Urinary bladder (tissue), 4 donors: ENCODE results near the gene NDUFB1. TPM values are rescaled to one million over a fixed set of nuclear protein-coding genes. Genes with fewer than 3 reads are reported as not detected.

ENCODE experiments used
- DNase-seq: peaks from one replicate; pipeline ENCODE4 v3.0.0-alpha.2; 2015; ENCODE audit errors: extremely low spot score
- H3K27ac ChIP-seq: one replicate; pipeline ENCODE4 v1.5.1; 2013; ENCODE audit warnings: low read depth, mild to moderate bottlenecking, moderate library complexity
- H3K36me3 ChIP-seq: one replicate; pipeline ENCODE4 v1.6.1; 2013; ENCODE audit warnings: mild to moderate bottlenecking, moderate library complexity; ENCODE audit not compliant: insufficient read depth
- H3K4me1 ChIP-seq: one replicate; pipeline ENCODE4 v1.6.1; 2013; ENCODE audit warnings: mild to moderate bottlenecking, moderate library complexity; ENCODE audit not compliant: insufficient read depth
- H3K4me3 ChIP-seq: one replicate; pipeline ENCODE4 v1.5.1; 2013; ENCODE audit warnings: low read depth, low read length
- WGBS: extraction: QIAGEN DNeasy Blood & Tissue Kit; methylation state at CpG from one replicate; pipeline ENCODE4 v1.1.7; 2013; 5-methylcytosine and 5-hydroxymethylcytosine counted together
- polyA plus RNA-seq: library from polyadenylated mRNA; stranded (reverse); fragments of 200-250 nt; gene quantifications from one replicate; pipeline ENCODE4 v1.2.3, GENCODE V29; 2013
- total RNA-seq: library from RNA; depleted of rRNA; stranded (reverse); fragments of >200 nt; gene quantifications from one replicate; pipeline ENCODE4 v1.2.3, GENCODE V29; 2014
- donor health status: healthy with polysubstance abuse.
- donor health status: healthy.

The NDUFB1 gene
- 188 TPM for total RNA-seq
- polyA plus RNA-seq, result 380 TPM

GRCh38 chr14:92121670-92122350, at the start of gene NDUFB1, which contains the start of gene CPSF2:
NDUFB1 (minus strand) TSS chr14:92121706; CDS start chr14:92117637, 4,069 bp downstream.
CPSF2 (plus strand) TSS chr14:92121969; CDS start chr14:92130985, 9,016 bp downstream.
- peak within 1 kb of the TSS; percentile 69 for H3K4me3 ChIP-seq
- peak within 1 kb of the TSS; percentile 88 for H3K27ac ChIP-seq
- no peaks in the 10 kb centered on the region for H3K4me1 ChIP-seq
- peaks cover 2% of the 10 kb centered on the region for H3K36me3 ChIP-seq
- peak; percentile 45 for DNase-seq
- under 1% methylated on average over 55 of the region's 55 CpGs for WGBS

DNA sequence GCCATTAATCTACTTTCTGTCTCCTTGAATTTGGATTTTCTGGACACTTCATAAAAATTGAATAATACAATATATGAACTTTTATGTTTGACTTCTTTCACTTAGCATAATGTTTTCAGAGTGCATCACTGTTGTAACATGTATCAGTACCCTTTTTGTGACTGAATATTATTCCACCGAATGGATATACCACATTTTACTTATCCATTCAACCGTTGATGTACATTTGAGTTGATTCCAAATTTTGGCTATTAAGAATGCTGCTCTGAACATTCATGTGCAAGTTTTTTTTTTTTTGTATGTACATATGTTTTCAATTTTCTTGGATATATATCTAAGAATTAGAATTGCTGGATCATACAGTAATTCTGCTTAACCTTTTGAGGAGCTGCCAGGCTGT, 43.5 kb upstream of the NDUFB1 start:
- no peak for DNase-seq
- Histone ChIP-seq H3K27ac (no peak overlapping the region), H3K4me1 (no peaks in the 10 kb centered on the region), H3K36me3 (peaks cover 6% of the 10 kb centered on the region), H3K4me3 (no peak overlapping the region)
- 97% methylated on average over 2 of the region's 2 CpGs for WGBS

GRCh38 chr14:92161521-92161920, 40.0 kb upstream of the NDUFB1 start:
- H3K4me3 ChIP-seq, result no peak overlapping the region
- no peaks in the 10 kb centered on the region for H3K4me1 ChIP-seq
- H3K27ac ChIP-seq, result no peak overlapping the region
- no peak for DNase-seq
- peaks cover 12% of the 10 kb centered on the region for H3K36me3 ChIP-seq
- 78% methylated on average over 3 of the region's 3 CpGs for WGBS

GRCh38 chr14:92160619-92161018, 39.1 kb upstream of the NDUFB1 start:
- H3K36me3 ChIP-seq, result peaks cover 11% of the 10 kb centered on the region
- DNase-seq, result no peak
- 60% methylated on average over 4 of the region's 4 CpGs for WGBS
- no peak overlapping the region for H3K4me3 ChIP-seq
- H3K4me1 ChIP-seq, result no peaks in the 10 kb centered on the region
- no peak overlapping the region for H3K27ac ChIP-seq

GRCh38 chr14:92154283-92154942, 32.9 kb upstream of the NDUFB1 start:
- Histone ChIP-seq H3K4me3 (no peak overlapping the region), H3K36me3 (peaks cover 10% of the 10 kb centered on the region), H3K27ac (no peak overlapping the region), H3K4me1 (no peaks in the 10 kb centered on the region)
- DNase-seq, result no peak
- 75% methylated on average over 3 of the region's 3 CpGs for WGBS

DNA sequence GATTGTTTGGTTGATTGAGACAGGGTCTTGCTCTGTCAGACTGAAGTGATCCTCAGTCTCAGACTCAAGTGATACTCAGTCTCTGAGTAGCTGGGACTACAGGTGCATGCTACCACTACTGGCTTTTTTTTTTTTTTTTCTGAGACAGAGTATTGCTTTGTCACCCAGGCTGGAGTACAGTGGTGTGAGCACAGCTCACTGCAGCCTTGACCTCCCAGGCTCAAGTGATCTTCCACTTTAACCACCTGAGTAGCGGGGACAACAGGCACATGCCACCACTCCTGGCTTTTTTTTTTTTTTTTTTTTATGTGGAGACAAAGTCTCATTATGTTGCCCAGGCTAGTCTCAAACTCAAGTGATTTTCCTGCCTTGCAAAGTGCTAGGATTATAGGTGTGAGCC, 32.1 kb upstream of the NDUFB1 start:
- H3K27ac ChIP-seq, result no peak overlapping the region
- 97% methylated on average over 1 of the region's 1 CpG for WGBS
- no peak for DNase-seq
- H3K4me1 ChIP-seq, result no peaks in the 10 kb centered on the region
- H3K36me3 ChIP-seq, result peaks cover 9% of the 10 kb centered on the region
- H3K4me3 ChIP-seq, result no peak overlapping the region

DNA sequence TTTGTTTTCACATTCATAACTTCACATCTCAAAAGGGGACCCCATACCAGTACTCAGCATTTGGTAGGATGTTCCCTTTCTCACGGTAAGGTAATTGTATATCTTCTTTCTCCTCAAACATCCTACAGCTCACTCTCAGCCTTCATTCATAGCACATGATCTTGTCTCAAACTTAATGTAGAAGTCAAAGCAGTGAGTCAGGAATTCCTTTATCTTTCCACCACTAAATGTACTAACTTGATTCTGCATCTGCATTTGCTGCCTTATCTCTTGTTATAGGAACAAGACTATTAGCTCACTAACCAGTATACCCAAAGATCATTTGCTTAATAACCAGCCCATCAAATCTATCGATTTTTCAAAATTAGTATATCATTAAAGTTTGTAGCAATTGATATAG, 23.2 kb upstream of the NDUFB1 start:
- DNase-seq, result no peak
- 92% methylated on average over 2 of the region's 2 CpGs for WGBS
- H3K4me1 ChIP-seq, result no peaks in the 10 kb centered on the region
- H3K27ac ChIP-seq, result no peak overlapping the region
- no peak overlapping the region for H3K4me3 ChIP-seq
- peaks cover 1% of the 10 kb centered on the region for H3K36me3 ChIP-seq

DNA sequence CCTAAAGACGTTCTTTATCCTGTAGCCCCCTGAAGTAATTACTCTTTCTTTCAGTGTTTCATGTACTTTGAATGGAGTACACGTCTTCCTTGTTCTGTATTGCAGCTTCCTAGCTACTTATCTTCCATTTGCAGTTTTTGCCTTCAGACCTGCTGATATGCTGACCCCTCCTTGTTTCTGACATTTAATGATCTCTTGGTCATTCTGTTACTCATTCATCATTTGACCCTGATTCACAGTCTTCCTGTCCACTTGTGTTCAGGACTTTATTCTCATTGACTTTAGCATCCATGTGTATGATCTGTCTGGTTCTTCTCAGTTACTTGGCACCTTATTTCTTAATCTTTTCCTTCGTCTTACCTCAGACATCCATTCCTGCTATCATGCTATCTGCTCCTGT, 22.5 kb upstream of the NDUFB1 start:
- no peak for DNase-seq
- Histone ChIP-seq H3K27ac (no peak overlapping the region), H3K4me1 (no peaks in the 10 kb centered on the region), H3K36me3 (peaks cover 1% of the 10 kb centered on the region), H3K4me3 (no peak overlapping the region)
- WGBS, result 85% methylated on average over 3 of the region's 3 CpGs

- DNase-seq, result no peak
- Histone ChIP-seq H3K4me1 (no peaks in the 10 kb centered on the region), H3K36me3 (peaks cover 1% of the 10 kb centered on the region), H3K4me3 (no peak overlapping the region), H3K27ac (no peak overlapping the region)
- WGBS, result 75% methylated on average over 4 of the region's 4 CpGs
Measured at GRCh38 chr14:92143309-92143708, 21.8 kb upstream of the NDUFB1 start.

DNA sequence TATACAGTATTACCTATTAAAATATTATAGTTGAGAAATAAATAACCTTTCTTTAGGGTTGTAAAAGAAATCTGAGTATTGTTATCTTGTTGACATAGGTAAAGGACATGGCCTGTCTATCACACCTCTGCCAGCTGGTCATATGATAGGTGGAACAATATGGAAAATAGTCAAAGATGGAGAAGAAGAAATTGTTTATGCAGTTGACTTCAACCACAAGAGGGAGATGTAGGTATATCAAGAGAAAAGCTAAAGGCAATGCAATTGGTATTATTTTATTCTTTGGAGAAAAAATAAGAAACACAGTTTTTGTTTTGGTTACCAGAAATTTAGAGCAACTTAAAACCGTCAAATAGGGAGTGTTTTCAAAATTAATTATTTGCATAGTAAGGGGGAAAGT, 13.8 kb upstream of the NDUFB1 start:
- Histone ChIP-seq H3K4me3 (no peak overlapping the region), H3K27ac (no peak overlapping the region), H3K4me1 (no peaks in the 10 kb centered on the region), H3K36me3 (peaks cover 2% of the 10 kb centered on the region)
- WGBS, result 40% methylated on average over 1 of the region's 1 CpG
- DNase-seq, result no peak

- peaks cover 2% of the 10 kb centered on the region for H3K36me3 ChIP-seq
- WGBS, result 53% methylated on average over 1 of the region's 1 CpG
Measured at GRCh38 chr14:92134456-92134855, 12.9 kb upstream of the NDUFB1 start.

GRCh38 chr14:92122761-92123160, 1.3 kb upstream of the NDUFB1 start:
- WGBS, result 33% methylated on average over 9 of the region's 9 CpGs
- H3K4me3 ChIP-seq, result peak overlapping the region; percentile 69
- DNase-seq, result no peak
- no peak overlapping the region for H3K27ac ChIP-seq
- H3K36me3 ChIP-seq, result peaks cover 2% of the 10 kb centered on the region
- no peaks in the 10 kb centered on the region for H3K4me1 ChIP-seq

More at GRCh38 chr14:92134456-92134855, 12.9 kb upstream of the NDUFB1 start:
- no peak for DNase-seq
- H3K4me3 ChIP-seq, result no peak overlapping the region
- no peak overlapping the region for H3K27ac ChIP-seq
- no peaks in the 10 kb centered on the region for H3K4me1 ChIP-seq

GRCh38 chr14:92122351-92122677, 808 bp upstream of the NDUFB1 start:
- DNase-seq, result no peak
- under 1% methylated on average over 22 of the region's 22 CpGs for WGBS
- Histone ChIP-seq H3K36me3 (peaks cover 2% of the 10 kb centered on the region), H3K27ac (peak overlapping the region; percentile 88), H3K4me1 (no peaks in the 10 kb centered on the region), H3K4me3 (peak overlapping the region; percentile 69)

DNA sequence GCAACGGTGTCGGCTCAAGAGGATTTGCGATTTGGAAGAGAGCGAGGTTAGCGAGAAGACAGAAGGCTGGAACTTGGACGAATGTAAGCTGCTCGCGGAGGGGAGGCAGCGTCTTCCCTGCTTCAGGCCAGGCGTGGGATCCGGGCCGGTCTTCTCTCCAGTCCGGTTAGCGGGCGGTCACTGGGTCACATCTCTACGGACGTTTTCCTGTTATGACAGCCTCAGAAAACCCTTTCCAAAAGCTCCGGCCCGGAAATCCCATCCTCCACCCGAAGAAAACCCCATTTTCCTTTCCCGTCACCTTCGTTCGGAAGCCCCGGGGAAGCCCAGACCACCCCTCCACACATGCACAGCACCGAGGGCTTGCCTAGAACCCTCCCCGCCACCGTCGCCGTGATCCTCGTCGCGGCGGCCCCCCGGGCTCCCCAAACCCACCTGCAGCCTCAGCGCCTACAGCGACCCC, 268 bp downstream of the NDUFB1 start:
- no peaks in the 10 kb centered on the region for H3K4me1 ChIP-seq
- under 1% methylated on average over 36 of the region's 36 CpGs for WGBS
- H3K27ac ChIP-seq, result peak overlapping the region; percentile 88
- H3K36me3 ChIP-seq, result peaks cover 2% of the 10 kb centered on the region
- DNase-seq, result no peak
- peak overlapping the region; percentile 69 for H3K4me3 ChIP-seq
